ENCODE measurements around the gene ABCB11. TPM values are rescaled to one million over a fixed set of nuclear protein-coding genes. Genes with fewer than 3 reads are reported as not detected.

ABCB11 gene
- total and polyA plus RNA-seq, 8 donors: 0.18 to 0.58 TPM; not detected in 6

- WGBS, 5 donors: 38 to 56% (median 52%) methylated on average over 4 of the region's 4 CpGs
- H3K36me3 ChIP-seq: no peaks in the 10 kb centered on the region
- DNase-seq: no peak
- peaks cover 0 to 4% (median 0%) of the 10 kb centered on the region in 4 donors for H3K9me3 ChIP-seq
- H3K27me3 ChIP-seq: no peaks in the 10 kb centered on the region
- intact Hi-C loops (cut with DNase I; ENCODE audit: low total_unique reads): no loop called here
- no peak overlapping the region for H3K4me3 ChIP-seq
- H3K27ac ChIP-seq: no peak overlapping the region
- TF ChIP-seq CTCF (IDR thresholded peaks at IDR 0.05) (no peak), POLR2AphosphoS5 (IDR thresholded peaks at IDR 0.05) (no peak), POLR2A (IDR thresholded peaks at IDR 0.05) (no peak), EP300 (IDR thresholded peaks at IDR 0.05) (no peak)
- H3K4me1 ChIP-seq: no peaks in the 10 kb centered on the region
Observed at GRCh38 chr2:168945508-168945907, 85.6 kb downstream of the ABCB11 start.

- Histone ChIP-seq H3K4me3 (no peak overlapping the region), H3K27me3 (no peaks in the 10 kb centered on the region), H3K4me1 (no peaks in the 10 kb centered on the region), H3K36me3 (no peaks in the 10 kb centered on the region), H3K9me3 (peaks cover 0 to under 1% (median 0%) of the 10 kb centered on the region in 4 donors), H3K27ac (no peak overlapping the region)
- DNase-seq: no peak
- 62 to 85% (median 81%) methylated on average over 3 of the region's 3 CpGs for WGBS, 5 donors
- TF ChIP-seq POLR2AphosphoS5 (IDR thresholded peaks at IDR 0.05) (no peak), EP300 (IDR thresholded peaks at IDR 0.05) (no peak), POLR2A (IDR thresholded peaks at IDR 0.05) (no peak), CTCF (IDR thresholded peaks at IDR 0.05) (no peak)
- intact Hi-C loops (cut with DNase I; ENCODE audit: low total_unique reads): no loop called here
Observed at GRCh38 chr2:168944065-168944464, 87.1 kb downstream of the ABCB11 start.

- Histone ChIP-seq H3K4me1 (no peaks in the 10 kb centered on the region), H3K27ac (no peak overlapping the region), H3K36me3 (no peaks in the 10 kb centered on the region), H3K9me3 (no peaks in the 10 kb centered on the region), H3K4me3 (no peak overlapping the region), H3K27me3 (no peaks in the 10 kb centered on the region)
- no peak for TF ChIP-seq CTCF (IDR thresholded peaks at IDR 0.05)
- no peak for TF ChIP-seq EP300 (IDR thresholded peaks at IDR 0.05)
- no peak for TF ChIP-seq POLR2A (IDR thresholded peaks at IDR 0.05)
- no peak for TF ChIP-seq POLR2AphosphoS5 (IDR thresholded peaks at IDR 0.05)
- intact Hi-C loops (cut with DNase I; ENCODE audit: low total_unique reads): no loop called here
- no peak for DNase-seq
Observed at GRCh38 chr2:168941297-168941696, 89.8 kb downstream of the ABCB11 start.

- no peaks in the 10 kb centered on the region for H3K36me3 ChIP-seq
- no peaks in the 10 kb centered on the region for H3K9me3 ChIP-seq
- TF ChIP-seq POLR2AphosphoS5 (IDR thresholded peaks at IDR 0.05): no peak
- no peak for TF ChIP-seq CTCF (IDR thresholded peaks at IDR 0.05)
- no peak for TF ChIP-seq EP300 (IDR thresholded peaks at IDR 0.05)
- no peak for TF ChIP-seq POLR2A (IDR thresholded peaks at IDR 0.05)
- no peaks in the 10 kb centered on the region for H3K27me3 ChIP-seq
- H3K27ac ChIP-seq: no peak overlapping the region
- WGBS, 5 donors: 79 to 92% (median 84%) methylated on average over 4 of the region's 4 CpGs
- no peak for DNase-seq
- no peaks in the 10 kb centered on the region for H3K4me1 ChIP-seq
- no peak overlapping the region for H3K4me3 ChIP-seq
- intact Hi-C loops (cut with DNase I; ENCODE audit: low total_unique reads): no loop called here
Observed at GRCh38 chr2:168939918-168940317, 91.2 kb downstream of the ABCB11 start.

Data from stomach (tissue), 9 donors.